ENCODE data around the gene CLCN5.

- TF ChIP-seq DMAP1 (CRISPR knock-in tag; IDR thresholded peaks at IDR 0.05), result no peak
- no peak for TF ChIP-seq POLR2A (IDR thresholded peaks at IDR 0.05; ENCODE audit: insufficient read depth in 1 of 2, low read depth in 2 of 2, low read length in 2 of 2)
- TF ChIP-seq ZNF577 (CRISPR knock-in tag; IDR thresholded peaks at IDR 0.05; ENCODE audit: borderline replicate concordance, low read depth), result no peak
- no peak for TF ChIP-seq PRPF4 (IDR thresholded peaks at IDR 0.05; ENCODE audit: low read depth, low read length, poor library complexity, severe bottlenecking)
- no peak for TF ChIP-seq ZNF558 (CRISPR knock-in tag; IDR thresholded peaks at IDR 0.05; ENCODE audit: borderline replicate concordance)
- TF ChIP-seq TCF7L2 (IDR thresholded peaks at IDR 0.05; ENCODE audit: low read depth, low read length), result no peak
- no peak for TF ChIP-seq ZNF720 (CRISPR knock-in tag; IDR thresholded peaks at IDR 0.05)
- TF ChIP-seq, protein P1, sequence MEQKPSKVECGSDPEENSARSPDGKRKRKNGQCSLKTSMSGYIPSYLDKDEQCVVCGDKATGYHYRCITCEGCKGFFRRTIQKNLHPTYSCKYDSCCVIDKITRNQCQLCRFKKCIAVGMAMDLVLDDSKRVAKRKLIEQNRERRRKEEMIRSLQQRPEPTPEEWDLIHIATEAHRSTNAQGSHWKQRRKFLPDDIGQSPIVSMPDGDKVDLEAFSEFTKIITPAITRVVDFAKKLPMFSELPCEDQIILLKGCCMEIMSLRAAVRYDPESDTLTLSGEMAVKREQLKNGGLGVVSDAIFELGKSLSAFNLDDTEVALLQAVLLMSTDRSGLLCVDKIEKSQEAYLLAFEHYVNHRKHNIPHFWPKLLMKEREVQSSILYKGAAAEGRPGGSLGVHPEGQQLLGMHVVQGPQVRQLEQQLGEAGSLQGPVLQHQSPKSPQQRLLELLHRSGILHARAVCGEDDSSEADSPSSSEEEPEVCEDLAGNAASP (CRISPR knock-in tag; IDR thresholded peaks at IDR 0.05; ENCODE audit: borderline replicate concordance), result no peak
These were observed 45.6 kb upstream of the CLCN5 start for GRCh38 chrX:49876750-49877149.
